Stomach smooth muscle (tissue), 2 donors: ENCODE results near the gene PPFIBP1.

Source experiments
- H3K27ac ChIP-seq: one replicate; pipeline ENCODE4 v1.7.0; 2013; ENCODE audit warnings: mild to moderate bottlenecking, low read length, inconsistent platforms
- H3K27me3 ChIP-seq, 2 donors: one replicate each; pipeline ENCODE4 v1.7.0; 2013; ENCODE audit warnings: low read length in 2 of 2; ENCODE audit not compliant: insufficient read depth in 2 of 2, control insufficient read depth in 1 of 2
- H3K36me3 ChIP-seq, 2 donors: one replicate each; pipeline ENCODE4 v1.7.0; 2013; ENCODE audit warnings: low read length in 2 of 2; ENCODE audit not compliant: control insufficient read depth in 2 of 2, insufficient read depth in 2 of 2
- H3K4me1 ChIP-seq: one replicate; pipeline ENCODE4 v1.7.0; 2013; ENCODE audit warnings: low read length; ENCODE audit not compliant: control insufficient read depth, insufficient read depth
- H3K4me3 ChIP-seq, 2 donors: one replicate each; pipeline ENCODE4 v1.7.0; 2013; ENCODE audit warnings: low read length in 2 of 2
- H3K9ac ChIP-seq, 2 donors: one replicate each; pipeline ENCODE4 v1.7.0; 2013; ENCODE audit warnings: low read length in 2 of 2, mild to moderate bottlenecking in 1 of 2
- H3K9me3 ChIP-seq, 2 donors: one replicate each; pipeline ENCODE4 v1.7.0; 2013; ENCODE audit warnings: low read length in 2 of 2; ENCODE audit not compliant: control insufficient read depth in 2 of 2
- donor health status: healthy.
- donor health status: Pancreatic carcinoma.

The PPFIBP1 gene

DNA sequence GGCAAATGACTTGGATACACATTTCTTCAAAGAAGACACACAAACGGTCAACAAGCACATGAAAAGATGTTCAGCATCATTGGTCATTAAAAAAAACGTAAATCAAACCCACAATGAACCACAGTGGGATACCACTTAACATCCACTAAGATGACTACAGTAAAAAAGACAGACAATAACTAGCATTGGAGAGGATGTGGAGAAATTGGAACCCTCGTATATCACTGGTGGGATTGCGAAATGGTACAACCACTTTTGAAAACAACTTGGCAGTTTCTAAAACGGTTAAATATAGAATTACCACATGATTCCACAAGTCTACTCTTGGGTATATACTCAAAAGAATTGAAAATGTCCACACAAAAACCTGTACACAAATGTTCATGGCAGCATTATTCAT is 25.2 kb upstream of the PPFIBP1 start:
- H3K4me3 ChIP-seq, result no peak overlapping the region
- no peak overlapping the region for H3K9ac ChIP-seq
- H3K4me1 ChIP-seq, result no peaks in the 10 kb centered on the region
- H3K27ac ChIP-seq, result no peak overlapping the region
- no peaks in the 10 kb centered on the region for H3K36me3 ChIP-seq
- no peaks in the 10 kb centered on the region for H3K9me3 ChIP-seq
- H3K27me3 ChIP-seq, result no peaks in the 10 kb centered on the region

DNA sequence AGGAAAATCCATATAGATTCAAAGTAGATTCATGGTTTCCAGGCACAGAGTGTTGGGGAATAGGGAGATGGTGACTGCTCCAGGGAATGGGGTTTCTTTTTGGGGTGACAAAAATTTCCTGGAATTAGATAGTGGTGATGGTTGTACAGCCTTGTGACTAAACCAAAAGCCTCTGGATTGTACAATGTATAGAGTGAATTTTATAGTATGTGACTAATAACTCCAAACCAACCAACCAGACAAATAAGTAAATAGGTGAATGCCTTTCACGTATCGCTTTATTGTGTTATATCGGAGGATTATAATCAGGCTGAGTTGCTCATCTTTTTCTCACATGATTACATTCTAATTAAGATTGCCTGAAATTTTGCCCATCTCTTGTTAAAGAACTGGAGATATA is 24.6 kb upstream of the PPFIBP1 start:
- no peaks in the 10 kb centered on the region for H3K36me3 ChIP-seq
- H3K4me3 ChIP-seq, result no peak overlapping the region
- no peak overlapping the region for H3K27ac ChIP-seq
- no peak overlapping the region for H3K9ac ChIP-seq
- H3K4me1 ChIP-seq, result no peaks in the 10 kb centered on the region
- H3K9me3 ChIP-seq, result no peaks in the 10 kb centered on the region
- H3K27me3 ChIP-seq, result no peaks in the 10 kb centered on the region

- H3K27ac ChIP-seq, result no peak overlapping the region
- H3K36me3 ChIP-seq, result no peaks in the 10 kb centered on the region
- no peak overlapping the region for H3K9ac ChIP-seq
- H3K27me3 ChIP-seq, result no peaks in the 10 kb centered on the region
- no peak overlapping the region for H3K4me3 ChIP-seq
- H3K9me3 ChIP-seq, result no peaks in the 10 kb centered on the region
- no peaks in the 10 kb centered on the region for H3K4me1 ChIP-seq
Observed at GRCh38 chr12:27500546-27500945, 23.5 kb upstream of the PPFIBP1 start.

DNA sequence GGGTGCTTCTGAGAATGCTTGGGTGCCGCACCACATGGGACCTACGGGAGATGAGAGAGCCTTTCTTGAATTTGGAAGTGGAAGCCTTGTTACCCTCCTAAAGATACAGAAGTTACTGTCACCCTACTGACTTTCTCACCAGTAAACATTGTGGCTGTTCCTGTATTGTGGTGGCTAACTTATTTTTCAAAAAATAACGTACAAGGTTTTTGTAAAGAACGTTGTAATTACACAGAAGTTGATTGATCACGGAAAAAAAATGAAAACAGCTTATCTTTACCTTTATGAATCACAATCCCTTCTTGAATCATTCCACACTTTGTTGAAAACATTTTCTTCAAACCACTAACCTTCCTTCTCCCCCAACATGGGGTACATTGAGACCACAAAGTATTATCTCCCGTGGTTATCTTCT is 22.0 kb upstream of the PPFIBP1 start:
- H3K4me3 ChIP-seq, result no peak overlapping the region
- no peaks in the 10 kb centered on the region for H3K27me3 ChIP-seq
- H3K36me3 ChIP-seq, result no peaks in the 10 kb centered on the region
- H3K4me1 ChIP-seq, result no peaks in the 10 kb centered on the region
- no peak overlapping the region for H3K9ac ChIP-seq
- H3K9me3 ChIP-seq, result no peaks in the 10 kb centered on the region
- no peak overlapping the region for H3K27ac ChIP-seq

DNA sequence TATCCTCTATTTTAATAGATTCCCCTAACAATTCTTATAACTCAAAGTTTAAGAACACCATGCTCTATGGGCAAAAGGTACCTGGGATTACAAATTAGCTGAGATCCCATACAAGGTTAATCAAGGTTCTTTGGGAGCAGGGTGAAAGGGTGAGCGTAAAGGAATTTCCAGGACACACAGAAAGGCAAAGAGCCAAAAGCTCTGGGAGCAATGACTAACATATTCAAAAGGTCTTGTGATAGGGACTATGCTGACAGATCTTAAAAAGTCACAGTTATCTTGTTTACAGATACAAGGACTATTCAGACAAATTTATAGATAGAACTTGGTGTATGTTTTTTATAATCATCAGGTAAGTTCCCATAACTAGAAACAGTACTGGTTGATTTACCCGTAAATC is 19.5 kb upstream of the PPFIBP1 start:
- H3K36me3 ChIP-seq, result no peaks in the 10 kb centered on the region
- H3K27ac ChIP-seq, result no peak overlapping the region
- H3K9me3 ChIP-seq, result no peaks in the 10 kb centered on the region
- H3K27me3 ChIP-seq, result no peaks in the 10 kb centered on the region
- no peak overlapping the region for H3K4me3 ChIP-seq
- no peaks in the 10 kb centered on the region for H3K4me1 ChIP-seq
- no peak overlapping the region for H3K9ac ChIP-seq

GRCh38 chr12:27505109-27505508 is 18.9 kb upstream of the PPFIBP1 start:
- no peaks in the 10 kb centered on the region for H3K9me3 ChIP-seq
- peak overlapping the region in 1 of 2 donors; percentile 4 for H3K4me3 ChIP-seq
- no peaks in the 10 kb centered on the region for H3K27me3 ChIP-seq
- no peak overlapping the region for H3K27ac ChIP-seq
- no peaks in the 10 kb centered on the region for H3K4me1 ChIP-seq
- no peaks in the 10 kb centered on the region for H3K36me3 ChIP-seq
- no peak overlapping the region for H3K9ac ChIP-seq

DNA sequence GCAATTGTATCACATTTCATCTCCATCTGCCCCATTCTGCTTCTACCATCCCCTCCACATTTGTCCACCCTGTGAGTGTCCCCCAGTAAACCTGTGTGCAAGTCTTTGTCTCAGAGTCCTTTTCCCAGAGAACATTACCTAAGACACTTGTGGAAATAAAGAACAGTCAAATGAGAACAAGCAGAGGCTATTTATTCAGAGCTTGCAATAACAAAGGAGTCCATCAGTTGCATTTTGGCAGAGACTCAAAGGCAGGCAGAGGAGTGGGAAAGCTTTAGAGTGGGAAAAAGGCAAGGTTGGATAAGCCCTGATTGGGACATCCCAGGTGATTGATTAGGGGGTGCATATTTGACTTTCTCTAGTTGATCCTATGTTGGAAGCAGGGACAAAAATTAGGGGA is 18.2 kb upstream of the PPFIBP1 start:
- Histone ChIP-seq H3K27ac (no peak overlapping the region), H3K27me3 (no peaks in the 10 kb centered on the region), H3K9ac (no peak overlapping the region), H3K36me3 (no peaks in the 10 kb centered on the region), H3K4me3 (peak overlapping the region in 1 of 2 donors; percentile 4), H3K9me3 (no peaks in the 10 kb centered on the region), H3K4me1 (no peaks in the 10 kb centered on the region)

- Histone ChIP-seq H3K27ac (no peak overlapping the region), H3K36me3 (no peaks in the 10 kb centered on the region), H3K9ac (no peak overlapping the region), H3K9me3 (no peaks in the 10 kb centered on the region), H3K27me3 (no peaks in the 10 kb centered on the region), H3K4me1 (peaks cover 3% of the 10 kb centered on the region), H3K4me3 (no peak overlapping the region)
Observed at GRCh38 chr12:27506645-27507189, 17.3 kb upstream of the PPFIBP1 start.

GRCh38 chr12:27508736-27509431 is 15.1 kb upstream of the PPFIBP1 start:
- H3K27ac ChIP-seq, result no peak overlapping the region
- no peaks in the 10 kb centered on the region for H3K36me3 ChIP-seq
- H3K27me3 ChIP-seq, result no peaks in the 10 kb centered on the region
- H3K4me1 ChIP-seq, result peaks cover 3% of the 10 kb centered on the region
- H3K4me3 ChIP-seq, result no peak overlapping the region
- H3K9me3 ChIP-seq, result no peaks in the 10 kb centered on the region
- H3K9ac ChIP-seq, result no peak overlapping the region

GRCh38 chr12:27511031-27511722 is 12.8 kb upstream of the PPFIBP1 start:
- Histone ChIP-seq H3K27ac (peak overlapping the region; percentile 42), H3K9ac (no peak overlapping the region), H3K9me3 (no peaks in the 10 kb centered on the region), H3K27me3 (no peaks in the 10 kb centered on the region), H3K4me3 (peak overlapping the region in 1 of 2 donors; percentile 35), H3K36me3 (no peaks in the 10 kb centered on the region), H3K4me1 (peaks cover 3% of the 10 kb centered on the region)

- Histone ChIP-seq H3K27me3 (no peaks in the 10 kb centered on the region), H3K4me3 (peak overlapping the region in 1 of 2 donors; percentile 35)
Observed at GRCh38 chr12:27511723-27512045, 12.3 kb upstream of the PPFIBP1 start.

More at GRCh38 chr12:27511723-27512045, 12.3 kb upstream of the PPFIBP1 start:
- Histone ChIP-seq H3K36me3 (no peaks in the 10 kb centered on the region), H3K4me1 (peaks cover 3% of the 10 kb centered on the region), H3K27ac (peak overlapping the region; percentile 42), H3K9ac (no peak overlapping the region), H3K9me3 (no peaks in the 10 kb centered on the region)
